ENCODE measurements around the gene TRAPPC14.
"Not testable (repeated sequence)": the region's sequence is repeated elsewhere in the genome, so short reads cannot be mapped to it uniquely, and the experiment has no call there.

Gene TRAPPC14

GRCh38 chr7:100158229-100159098 is at the start of gene TRAPPC14:
Gene TRAPPC14 (minus strand): TSS chr7:100158723. CDS start chr7:100158499, 224 bp downstream.
- peak within 1 kb of the TSS; percentile 78 for H3K4me3 Mint-ChIP-seq
- peak within 1 kb of the TSS; percentile 62 for H3K27ac Mint-ChIP-seq (ENCODE audit: low read depth)
- no peaks in the 10 kb centered on the region for H3K27me3 Mint-ChIP-seq
- DNase-seq (ENCODE audit: low spot score in 2 of 2) = peak; percentile 75 to 83
- peaks cover 11% of the 10 kb centered on the region for H3K36me3 Mint-ChIP-seq (ENCODE audit: insufficient read depth)
- peak; percentile 83 for ATAC-seq (replicated peaks; ENCODE audit: extremely low read depth, poor library complexity, severe bottlenecking)
- no peaks in the 10 kb centered on the region for H3K9me3 Mint-ChIP-seq
- H3K4me1 Mint-ChIP-seq = peaks cover 30% of the 10 kb centered on the region

GRCh38 chr7:100204454-100204853 is 45.9 kb upstream of the TRAPPC14 start:
- H3K36me3 Mint-ChIP-seq (ENCODE audit: insufficient read depth) = peaks cover 8% of the 10 kb centered on the region
- H3K9me3 Mint-ChIP-seq = no peaks in the 10 kb centered on the region
- H3K4me3 Mint-ChIP-seq = no peak overlapping the region
- H3K27me3 Mint-ChIP-seq = no peaks in the 10 kb centered on the region
- peaks cover 22% of the 10 kb centered on the region for H3K4me1 Mint-ChIP-seq
- peak overlapping the region; percentile 47 for H3K27ac Mint-ChIP-seq (ENCODE audit: low read depth)
- ATAC-seq (replicated peaks; ENCODE audit: extremely low read depth, poor library complexity, severe bottlenecking) (no peak), DNase-seq (ENCODE audit: low spot score in 2 of 2) (no peak)

- no peak overlapping the region for H3K4me3 Mint-ChIP-seq
- H3K27ac Mint-ChIP-seq (ENCODE audit: low read depth) = no peak overlapping the region
- peaks cover 12% of the 10 kb centered on the region for H3K27me3 Mint-ChIP-seq
- H3K4me1 Mint-ChIP-seq = peaks cover 5% of the 10 kb centered on the region
- ATAC-seq (replicated peaks; ENCODE audit: extremely low read depth, poor library complexity, severe bottlenecking) = no peak
- no peak for DNase-seq (ENCODE audit: low spot score in 2 of 2)
- H3K9me3 Mint-ChIP-seq = no peaks in the 10 kb centered on the region
- H3K36me3 Mint-ChIP-seq (ENCODE audit: insufficient read depth) = peaks cover 8% of the 10 kb centered on the region
Measured at GRCh38 chr7:100200693-100201092, 42.2 kb upstream of the TRAPPC14 start.

GRCh38 chr7:100198266-100198665 is 39.7 kb upstream of the TRAPPC14 start:
- Mint-ChIP-seq H3K36me3 (ENCODE audit: insufficient read depth) (peaks cover 6% of the 10 kb centered on the region), H3K27ac (ENCODE audit: low read depth) (no peak overlapping the region), H3K4me1 (no peaks in the 10 kb centered on the region), H3K4me3 (no peak overlapping the region), H3K27me3 (peaks cover 12% of the 10 kb centered on the region), H3K9me3 (no peaks in the 10 kb centered on the region)
- no peak for DNase-seq (ENCODE audit: low spot score in 2 of 2)
- ATAC-seq (replicated peaks; ENCODE audit: extremely low read depth, poor library complexity, severe bottlenecking) = no peak

- H3K27me3 Mint-ChIP-seq = peaks cover 12% of the 10 kb centered on the region
- H3K9me3 Mint-ChIP-seq; H3K36me3 Mint-ChIP-seq (ENCODE audit: insufficient read depth); H3K4me3 Mint-ChIP-seq; DNase-seq (ENCODE audit: low spot score in 2 of 2); H3K4me1 Mint-ChIP-seq; ATAC-seq (replicated peaks; ENCODE audit: extremely low read depth, poor library complexity, severe bottlenecking); H3K27ac Mint-ChIP-seq (ENCODE audit: low read depth): not testable (repeated sequence)
Measured at GRCh38 chr7:100195901-100196322, 37.4 kb upstream of the TRAPPC14 start.

- H3K27ac Mint-ChIP-seq (ENCODE audit: low read depth) = no peak overlapping the region
- peaks cover 5% of the 10 kb centered on the region for H3K4me1 Mint-ChIP-seq
- H3K4me3 Mint-ChIP-seq = no peak overlapping the region
- ATAC-seq (replicated peaks; ENCODE audit: extremely low read depth, poor library complexity, severe bottlenecking) (no peak), DNase-seq (ENCODE audit: low spot score in 2 of 2) (no peak)
- H3K9me3 Mint-ChIP-seq = no peaks in the 10 kb centered on the region
- peaks cover 12% of the 10 kb centered on the region for H3K27me3 Mint-ChIP-seq
- peaks cover 1% of the 10 kb centered on the region for H3K36me3 Mint-ChIP-seq (ENCODE audit: insufficient read depth)
Measured at GRCh38 chr7:100195222-100195621, 36.7 kb upstream of the TRAPPC14 start.

GRCh38 chr7:100192969-100193368 is 34.4 kb upstream of the TRAPPC14 start:
- no peak overlapping the region for H3K4me3 Mint-ChIP-seq
- ATAC-seq (replicated peaks; ENCODE audit: extremely low read depth, poor library complexity, severe bottlenecking) = no peak
- H3K27ac Mint-ChIP-seq (ENCODE audit: low read depth) = no peak overlapping the region
- no peaks in the 10 kb centered on the region for H3K9me3 Mint-ChIP-seq
- DNase-seq (ENCODE audit: low spot score in 2 of 2) = no peak
- peaks cover 9% of the 10 kb centered on the region for H3K4me1 Mint-ChIP-seq
- H3K36me3 Mint-ChIP-seq (ENCODE audit: insufficient read depth) = no peaks in the 10 kb centered on the region
- H3K27me3 Mint-ChIP-seq = no peaks in the 10 kb centered on the region

- not testable (repeated sequence) for DNase-seq (ENCODE audit: low spot score in 2 of 2); H3K4me3 Mint-ChIP-seq; H3K27me3 Mint-ChIP-seq; ATAC-seq (replicated peaks; ENCODE audit: extremely low read depth, poor library complexity, severe bottlenecking); H3K27ac Mint-ChIP-seq (ENCODE audit: low read depth); H3K36me3 Mint-ChIP-seq (ENCODE audit: insufficient read depth); H3K4me1 Mint-ChIP-seq; H3K9me3 Mint-ChIP-seq
Measured at GRCh38 chr7:100192281-100192862, 33.8 kb upstream of the TRAPPC14 start.

GRCh38 chr7:100191775-100192174 is 33.3 kb upstream of the TRAPPC14 start:
- Mint-ChIP-seq H3K27me3 (no peaks in the 10 kb centered on the region), H3K9me3 (no peaks in the 10 kb centered on the region), H3K4me1 (peaks cover 9% of the 10 kb centered on the region), H3K4me3 (no peak overlapping the region), H3K36me3 (ENCODE audit: insufficient read depth) (no peaks in the 10 kb centered on the region), H3K27ac (ENCODE audit: low read depth) (no peak overlapping the region)
- DNase-seq (ENCODE audit: low spot score in 2 of 2) (no peak), ATAC-seq (replicated peaks; ENCODE audit: extremely low read depth, poor library complexity, severe bottlenecking) (no peak)

- H3K9me3 Mint-ChIP-seq = no peaks in the 10 kb centered on the region
- no peak overlapping the region for H3K4me3 Mint-ChIP-seq
- H3K27ac Mint-ChIP-seq (ENCODE audit: low read depth) = peak overlapping the region; percentile 65
- DNase-seq (ENCODE audit: low spot score in 2 of 2) (no peak), ATAC-seq (replicated peaks; ENCODE audit: extremely low read depth, poor library complexity, severe bottlenecking) (peak; percentile 64)
- H3K27me3 Mint-ChIP-seq = no peaks in the 10 kb centered on the region
- H3K4me1 Mint-ChIP-seq = peaks cover 9% of the 10 kb centered on the region
- no peaks in the 10 kb centered on the region for H3K36me3 Mint-ChIP-seq (ENCODE audit: insufficient read depth)
Measured at GRCh38 chr7:100190048-100190711, 31.7 kb upstream of the TRAPPC14 start.

- no peaks in the 10 kb centered on the region for H3K27me3 Mint-ChIP-seq
- H3K4me1 Mint-ChIP-seq = peaks cover 9% of the 10 kb centered on the region
- no peaks in the 10 kb centered on the region for H3K36me3 Mint-ChIP-seq (ENCODE audit: insufficient read depth)
- DNase-seq (ENCODE audit: low spot score in 2 of 2) = no peak
- ATAC-seq (replicated peaks; ENCODE audit: extremely low read depth, poor library complexity, severe bottlenecking) = no peak
- no peak overlapping the region for H3K4me3 Mint-ChIP-seq
- no peaks in the 10 kb centered on the region for H3K9me3 Mint-ChIP-seq
- H3K27ac Mint-ChIP-seq (ENCODE audit: low read depth) = no peak overlapping the region
Measured at GRCh38 chr7:100189061-100189460, 30.5 kb upstream of the TRAPPC14 start.

GRCh38 chr7:100185726-100186125 is 27.2 kb upstream of the TRAPPC14 start:
- no peak for DNase-seq (ENCODE audit: low spot score in 2 of 2)
- Mint-ChIP-seq H3K4me1 (peaks cover 33% of the 10 kb centered on the region), H3K9me3 (no peaks in the 10 kb centered on the region), H3K27me3 (no peaks in the 10 kb centered on the region), H3K4me3 (no peak overlapping the region), H3K27ac (ENCODE audit: low read depth) (no peak overlapping the region), H3K36me3 (ENCODE audit: insufficient read depth) (no peaks in the 10 kb centered on the region)
- ATAC-seq (replicated peaks; ENCODE audit: extremely low read depth, poor library complexity, severe bottlenecking) = no peak

All from central memory CD8-positive, alpha-beta T cell (primary cell).